ENCODE measurements around the gene TNNT3. TPM values are rescaled to one million over a fixed set of nuclear protein-coding genes. Genes with fewer than 3 reads are reported as not detected.
A peak's percentile ranks its signal among the peaks of the same experiment; 100 is the strongest.

The TNNT3 gene
- total RNA-seq, 2 donors from 2014 or later: not detected

DNA sequence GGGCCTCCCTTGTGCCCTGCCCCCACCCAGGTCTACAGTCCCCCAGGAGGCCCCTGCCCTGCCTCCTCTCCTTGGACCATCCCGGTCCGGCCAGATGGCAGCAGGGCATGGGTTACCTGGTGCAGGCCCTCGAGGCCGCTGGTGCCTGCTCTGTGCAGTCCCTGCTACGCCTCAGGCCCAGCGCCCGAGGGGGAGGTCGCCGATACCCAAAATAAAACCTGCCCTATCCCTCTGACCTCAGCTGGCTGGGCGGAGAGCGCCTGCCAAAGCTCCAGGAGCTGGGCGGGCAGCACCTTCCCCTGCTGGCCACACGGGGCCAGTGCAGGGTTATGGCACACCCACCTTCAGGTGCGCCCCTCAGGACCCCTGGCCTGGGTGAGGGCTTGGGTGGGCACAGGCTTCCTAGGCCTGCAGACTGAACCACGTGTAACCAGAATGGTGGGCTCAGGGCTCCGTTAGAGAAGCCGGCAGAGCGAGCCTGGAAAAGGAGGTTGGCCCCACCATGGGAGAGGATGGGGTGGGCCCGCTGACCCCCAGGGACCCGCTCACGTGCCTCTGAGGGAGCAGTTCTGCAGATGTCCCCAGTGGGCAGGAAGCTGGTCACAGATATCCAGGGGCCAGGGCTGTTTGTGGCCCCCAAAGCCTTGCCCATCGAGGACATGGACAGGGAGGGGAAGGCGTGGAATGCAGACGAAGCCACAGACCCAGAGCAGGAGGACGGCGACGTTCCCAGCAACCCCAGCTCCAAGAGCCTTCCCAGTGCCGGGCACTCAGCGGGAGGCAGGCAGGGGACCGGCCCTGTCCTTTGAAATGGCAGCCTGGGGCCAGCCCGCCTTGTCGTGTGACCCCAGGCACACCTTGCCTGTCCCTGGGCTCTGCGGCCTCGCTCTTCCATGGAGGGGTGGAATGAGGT lies 1.7 kb upstream of the TNNT3 start:
- TF ChIP-seq CTCF (conservative IDR thresholded peaks at IDR 0.05): peak; percentile 76
- no peaks in the 10 kb centered on the region for H3K9me3 ChIP-seq (ENCODE audit: control insufficient read depth, low read length)
- no peaks in the 10 kb centered on the region for H3K4me1 ChIP-seq (ENCODE audit: control insufficient read depth, insufficient read depth, low read length)
- H3K4me1 Mint-ChIP-seq: no peaks in the 10 kb centered on the region
- H3K27me3 Mint-ChIP-seq (ENCODE audit: insufficient read depth): peaks cover 2% of the 10 kb centered on the region
- H3K36me3 ChIP-seq (ENCODE audit: control insufficient read depth, insufficient read depth, low read length): no peaks in the 10 kb centered on the region
- H3K36me3 Mint-ChIP-seq (ENCODE audit: low read depth): no peaks in the 10 kb centered on the region
- no peak overlapping the region for H3K27ac ChIP-seq (ENCODE audit: low read depth, low read length)
- 84% methylated on average over 13 to 34 of the region's 34 CpGs for WGBS, 2 experiments (ENCODE audit: insufficient coverage in 1 of 2, insufficient read length in 1 of 2)
- no peak overlapping the region for H3K27ac Mint-ChIP-seq
- H3K4me3 Mint-ChIP-seq: no peak overlapping the region
- H3K27me3 ChIP-seq (ENCODE audit: control insufficient read depth, insufficient read depth, low read length, poor library complexity, severe bottlenecking): no peaks in the 10 kb centered on the region
- DNase-seq: peak; percentile 76
- no peak overlapping the region for H3K9ac ChIP-seq (ENCODE audit: extremely low read depth, low read length, poor library complexity, severe bottlenecking)
- peaks cover 5% of the 10 kb centered on the region for H3K9me3 Mint-ChIP-seq
- H3K4me3 ChIP-seq (ENCODE audit: low read length): no peak overlapping the region

- Histone ChIP-seq H3K27me3 (ENCODE audit: control insufficient read depth, insufficient read depth, low read length, poor library complexity, severe bottlenecking) (no peaks in the 10 kb centered on the region), H3K4me3 (ENCODE audit: low read length) (no peak overlapping the region), H3K4me1 (ENCODE audit: control insufficient read depth, insufficient read depth, low read length) (no peaks in the 10 kb centered on the region), H3K36me3 (ENCODE audit: control insufficient read depth, insufficient read depth, low read length) (no peaks in the 10 kb centered on the region), H3K9ac (ENCODE audit: extremely low read depth, low read length, poor library complexity, severe bottlenecking) (no peak overlapping the region), H3K9me3 (ENCODE audit: control insufficient read depth, low read length) (no peaks in the 10 kb centered on the region), H3K27ac (ENCODE audit: low read depth, low read length) (no peak overlapping the region)
- H3K9me3 Mint-ChIP-seq: peaks cover 5% of the 10 kb centered on the region
- no peaks in the 10 kb centered on the region for H3K27me3 Mint-ChIP-seq (ENCODE audit: insufficient read depth)
- no peaks in the 10 kb centered on the region for H3K36me3 Mint-ChIP-seq (ENCODE audit: low read depth)
- no peaks in the 10 kb centered on the region for H3K4me1 Mint-ChIP-seq
- WGBS, 2 experiments (ENCODE audit: insufficient coverage in 1 of 2, insufficient read length in 1 of 2): 93 to 94% methylated on average over 10 to 29 of the region's 29 CpGs
- no peak for DNase-seq
- no peak overlapping the region for H3K27ac Mint-ChIP-seq
- no peak overlapping the region for H3K4me3 Mint-ChIP-seq
- no peak for TF ChIP-seq CTCF (conservative IDR thresholded peaks at IDR 0.05)
These were observed 827 bp upstream of the TNNT3 start for GRCh38 chr11:1918436-1919315.

DNA sequence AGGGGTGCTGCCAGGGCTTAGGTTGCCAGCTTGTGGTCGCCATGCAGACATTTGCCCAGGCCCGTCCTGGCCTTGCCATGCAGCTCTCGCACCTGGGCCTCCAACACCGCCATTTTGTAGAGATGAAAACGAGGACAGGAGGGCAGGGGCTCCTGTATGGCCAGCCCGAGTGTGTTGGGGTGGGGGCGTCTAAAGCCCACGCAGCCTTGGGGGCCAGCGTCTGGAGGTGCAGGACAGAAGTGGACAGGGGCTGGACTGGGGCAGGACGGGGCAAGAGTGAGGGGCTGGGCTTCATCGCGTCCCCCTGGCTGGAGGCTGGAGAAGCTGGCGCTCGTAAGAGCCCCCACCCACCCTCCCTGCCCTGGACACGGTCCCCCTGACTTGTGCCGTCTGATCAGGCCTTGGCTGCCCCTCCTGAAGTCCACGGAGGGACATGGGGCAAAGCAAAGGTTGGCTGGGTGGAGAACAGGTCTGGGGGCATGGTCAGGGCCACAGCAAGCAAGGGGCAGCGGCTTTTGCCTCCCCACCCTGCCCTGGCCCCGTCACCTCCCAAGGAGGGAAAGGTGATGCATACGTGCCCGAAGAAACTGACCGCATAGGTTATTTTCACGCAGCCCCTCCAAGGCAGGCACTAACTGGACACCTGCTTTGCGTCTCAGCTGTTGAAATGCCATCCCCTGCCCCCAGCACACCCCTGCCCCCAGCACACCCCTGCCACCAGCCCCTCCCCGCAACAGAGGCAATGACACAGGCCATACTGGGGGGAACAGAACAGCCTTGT lies 815 bp downstream of the TNNT3 start:
- Mint-ChIP-seq H3K36me3 (ENCODE audit: low read depth) (no peaks in the 10 kb centered on the region), H3K27me3 (ENCODE audit: insufficient read depth) (no peaks in the 10 kb centered on the region), H3K27ac (no peak overlapping the region), H3K9me3 (no peaks in the 10 kb centered on the region), H3K4me1 (no peaks in the 10 kb centered on the region), H3K4me3 (no peak overlapping the region)
- no peak for DNase-seq
- no peak for TF ChIP-seq CTCF (conservative IDR thresholded peaks at IDR 0.05)
- H3K9me3 ChIP-seq (ENCODE audit: control insufficient read depth, low read length): no peaks in the 10 kb centered on the region
- H3K27ac ChIP-seq (ENCODE audit: low read depth, low read length): no peak overlapping the region
- no peak overlapping the region for H3K9ac ChIP-seq (ENCODE audit: extremely low read depth, low read length, poor library complexity, severe bottlenecking)
- no peak overlapping the region for H3K4me3 ChIP-seq (ENCODE audit: low read length)
- H3K27me3 ChIP-seq (ENCODE audit: control insufficient read depth, insufficient read depth, low read length, poor library complexity, severe bottlenecking): no peaks in the 10 kb centered on the region
- WGBS, 2 experiments (ENCODE audit: insufficient coverage in 1 of 2, insufficient read length in 1 of 2): 93 to 99% methylated on average over 10 to 25 of the region's 25 CpGs
- no peaks in the 10 kb centered on the region for H3K4me1 ChIP-seq (ENCODE audit: control insufficient read depth, insufficient read depth, low read length)
- H3K36me3 ChIP-seq (ENCODE audit: control insufficient read depth, insufficient read depth, low read length): no peaks in the 10 kb centered on the region

All from endodermal cell (in vitro differentiated cells).